SU-DHL-6 (cell line): ENCODE results near the gene EEIG2.

Experiments
- H2AFZ ChIP-seq: fragments of 200-600 bp; sonication (generic); 2 replicates; pipeline ENCODE4 v1.6.1; 2014; ENCODE audit warnings: low read depth, mild to moderate bottlenecking, moderate library complexity, mixed read lengths, antibody characterized with exemption, low read length; ENCODE audit not compliant: severe bottlenecking
- H3F3A ChIP-seq: fragments of 200-600 bp; shearing (Covaris generic); 2 replicates; pipeline ENCODE4 v1.6.0; 2016; ENCODE audit warnings: antibody characterized with exemption, mild to moderate bottlenecking; ENCODE audit not compliant: insufficient read depth
- H3K27ac ChIP-seq: fragments of 200-600 bp; sonication (generic); 2 replicates; pipeline ENCODE4 v1.5.1; 2016; ENCODE audit warnings: low read depth, mild to moderate bottlenecking, low read length, moderate library complexity, mixed read lengths
- H3K27me3 ChIP-seq: fragments of 200-600 bp; sonication (generic), shearing (Covaris generic); 2 replicates; pipeline ENCODE4 v1.6.0; 2014; ENCODE audit warnings: mild to moderate bottlenecking, low read length
- H3K36me3 ChIP-seq: fragments of 200-600 bp; sonication (generic); 2 replicates; pipeline ENCODE4 v1.6.1; 2014; ENCODE audit warnings: mild to moderate bottlenecking, low read length, mixed read lengths
- H3K4me2 ChIP-seq: fragments of 300-600, 200-600 bp; shearing (Covaris generic), sonication (generic); 2 replicates; pipeline ENCODE4 v1.6.0; 2014; ENCODE audit warnings: low read length, low read depth, mild to moderate bottlenecking; ENCODE audit not compliant: poor library complexity, severe bottlenecking
- H3K4me3 ChIP-seq: fragments of 200-600 bp; sonication (generic); 2 replicates; pipeline ENCODE4 v1.5.1; 2014; ENCODE audit warnings: antibody characterized with exemption, low read length, mild to moderate bottlenecking, mixed read lengths; ENCODE audit not compliant: insufficient read depth, poor library complexity, severe bottlenecking
- H3K79me2 ChIP-seq: fragments of 200-600 bp; sonication (generic); 2 replicates; pipeline ENCODE4 v1.6.1; 2014; ENCODE audit warnings: mild to moderate bottlenecking, low read length, moderate library complexity; ENCODE audit not compliant: insufficient read depth
- H3K9ac ChIP-seq: fragments of 200-600 bp; sonication (generic); 2 replicates; pipeline ENCODE4 v1.7.0; 2014; ENCODE audit warnings: mild to moderate bottlenecking, low read length
- H3K9me2 ChIP-seq: fragments of 200-600 bp; sonication (generic); replicated peaks from 2 replicates; pipeline ENCODE4 v1.6.1; 2014; ENCODE audit warnings: low read length; ENCODE audit not compliant: insufficient read depth
- H3K9me3 ChIP-seq: fragments of 200-600 bp; sonication (generic); 2 replicates; pipeline ENCODE4 v1.6.1; 2014; ENCODE audit warnings: low read length, mixed read lengths; ENCODE audit not compliant: insufficient read depth
- H4K20me1 ChIP-seq: fragments of 200-600 bp; sonication (generic); 2 replicates; pipeline ENCODE4 v1.6.1; 2014; ENCODE audit warnings: low read depth, mild to moderate bottlenecking, antibody characterized with exemption, low read length, moderate library complexity, mixed read lengths
- EZH2phosphoT487 ChIP-seq: fragments of 200-600 bp; sonication (generic), shearing (Covaris generic); conservative IDR thresholded peaks from 2 replicates; pipeline ENCODE4 v1.6.1; 2018; ENCODE audit warnings: mild to moderate bottlenecking, antibody characterized with exemption, low read length, moderate library complexity, mixed read lengths
- TF ChIP-seq, protein P1 (sequence below): fragments of 200-600 bp; sonication (generic); IDR thresholded peaks from one replicate; pipeline ENCODE4 v1.5.1; 2017; ENCODE audit warnings: antibody characterized with exemption, mild to moderate bottlenecking, low read length, moderate library complexity; ENCODE audit not compliant: insufficient read depth, poor library complexity, severe bottlenecking

Gene EEIG2

DNA sequence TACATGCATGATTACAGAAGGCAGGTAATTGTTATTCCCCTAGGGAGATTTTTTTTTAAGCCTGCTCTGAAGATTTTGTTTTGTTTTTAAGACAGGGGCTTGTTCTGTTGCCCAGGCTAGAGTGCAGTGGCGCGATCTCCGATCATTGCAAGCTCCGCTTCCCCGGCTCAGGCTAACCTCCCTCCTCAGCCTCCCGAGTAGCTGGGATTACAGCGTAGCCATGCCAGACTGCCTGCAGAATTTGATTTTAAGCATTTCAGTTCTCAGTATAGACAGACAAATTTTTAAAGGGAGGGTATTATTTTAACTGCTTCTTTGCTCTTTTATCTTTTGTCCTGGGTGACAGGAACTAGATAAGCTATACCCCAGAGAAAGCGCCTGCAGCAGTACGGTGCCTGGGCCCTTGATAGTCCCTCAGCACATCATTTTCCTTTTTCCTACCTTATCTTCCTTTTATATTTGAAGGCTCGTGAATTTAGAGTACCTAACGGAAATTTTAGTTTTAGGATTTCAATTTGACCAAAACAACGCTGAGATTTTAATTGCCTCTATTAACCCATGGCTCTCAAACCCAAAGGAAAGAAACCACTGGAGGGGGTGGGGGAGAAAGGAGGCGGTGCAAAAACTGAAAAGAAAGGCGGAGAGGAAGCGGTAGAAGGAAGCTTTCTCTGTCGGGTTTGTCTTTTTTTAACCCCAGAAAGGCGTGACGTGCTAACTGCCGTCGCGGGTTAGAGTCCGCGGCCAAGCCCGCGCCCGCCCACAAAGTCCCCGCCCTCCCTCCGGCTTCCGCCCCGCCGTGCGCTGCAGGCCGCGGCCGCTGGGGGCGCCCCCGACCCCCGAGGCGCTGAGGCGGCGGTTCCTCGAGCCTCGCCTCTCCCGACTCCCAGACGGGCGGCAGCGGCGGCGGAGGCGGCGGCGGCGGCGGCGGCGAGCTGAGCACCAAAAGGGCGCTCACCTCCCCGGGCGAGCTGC lies at the start of gene EEIG2:
EEIG2 (plus strand) TSS at position 886 of the 972 bp plus-strand sequence. CDS start 329 bp downstream, outside the sequence.
- no peak for TF ChIP-seq EZH2phosphoT487
- TF ChIP-seq, protein P1, sequence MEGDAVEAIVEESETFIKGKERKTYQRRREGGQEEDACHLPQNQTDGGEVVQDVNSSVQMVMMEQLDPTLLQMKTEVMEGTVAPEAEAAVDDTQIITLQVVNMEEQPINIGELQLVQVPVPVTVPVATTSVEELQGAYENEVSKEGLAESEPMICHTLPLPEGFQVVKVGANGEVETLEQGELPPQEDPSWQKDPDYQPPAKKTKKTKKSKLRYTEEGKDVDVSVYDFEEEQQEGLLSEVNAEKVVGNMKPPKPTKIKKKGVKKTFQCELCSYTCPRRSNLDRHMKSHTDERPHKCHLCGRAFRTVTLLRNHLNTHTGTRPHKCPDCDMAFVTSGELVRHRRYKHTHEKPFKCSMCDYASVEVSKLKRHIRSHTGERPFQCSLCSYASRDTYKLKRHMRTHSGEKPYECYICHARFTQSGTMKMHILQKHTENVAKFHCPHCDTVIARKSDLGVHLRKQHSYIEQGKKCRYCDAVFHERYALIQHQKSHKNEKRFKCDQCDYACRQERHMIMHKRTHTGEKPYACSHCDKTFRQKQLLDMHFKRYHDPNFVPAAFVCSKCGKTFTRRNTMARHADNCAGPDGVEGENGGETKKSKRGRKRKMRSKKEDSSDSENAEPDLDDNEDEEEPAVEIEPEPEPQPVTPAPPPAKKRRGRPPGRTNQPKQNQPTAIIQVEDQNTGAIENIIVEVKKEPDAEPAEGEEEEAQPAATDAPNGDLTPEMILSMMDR: peak; percentile 50
- Histone ChIP-seq H3K36me3 (no peaks in the 10 kb centered on the region), H3F3A (peaks cover 11% of the 10 kb centered on the region), H3K27me3 (no peaks in the 10 kb centered on the region), H3K4me2 (peak within 1 kb of the TSS; percentile 99), H3K9ac (peak within 1 kb of the TSS; percentile 59), H3K9me3 (no peaks in the 10 kb centered on the region), H3K79me2 (no peaks in the 10 kb centered on the region), H3K4me3 (peak within 1 kb of the TSS; percentile 66), H2AFZ (peak within 1 kb of the TSS; percentile 87), H3K27ac (peak within 1 kb of the TSS; percentile 48), H3K9me2 (no peaks in the 10 kb centered on the region), H4K20me1 (no peaks in the 10 kb centered on the region)

DNA sequence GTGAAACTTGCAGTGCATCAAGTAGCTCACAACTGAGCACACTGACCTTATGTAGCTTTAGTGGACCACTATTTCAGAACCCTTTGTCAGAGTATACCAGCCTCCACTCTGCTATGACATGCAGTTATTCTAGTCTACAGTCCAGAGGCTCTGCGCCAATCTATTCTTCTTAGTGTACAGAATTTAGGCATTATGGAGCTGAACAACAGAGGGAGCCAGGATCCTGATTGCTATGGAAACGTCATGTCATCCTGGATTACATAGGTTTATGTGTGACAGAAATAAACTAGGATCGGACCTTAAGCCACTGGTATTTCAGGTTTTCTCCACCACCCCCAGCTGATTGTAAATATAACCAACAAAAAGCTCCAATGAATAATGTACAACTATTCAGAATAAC lies 48.1 kb upstream of the EEIG2 start:
- H3K27ac ChIP-seq: no peak overlapping the region
- H3K79me2 ChIP-seq: no peaks in the 10 kb centered on the region
- TF ChIP-seq, protein P1: no peak
- no peak for TF ChIP-seq EZH2phosphoT487
- no peak overlapping the region for H2AFZ ChIP-seq
- H3K36me3 ChIP-seq: no peaks in the 10 kb centered on the region
- no peaks in the 10 kb centered on the region for H3K27me3 ChIP-seq
- no peaks in the 10 kb centered on the region for H3K9me3 ChIP-seq
- no peaks in the 10 kb centered on the region for H4K20me1 ChIP-seq
- no peaks in the 10 kb centered on the region for H3F3A ChIP-seq
- H3K9me2 ChIP-seq: no peaks in the 10 kb centered on the region
- no peak overlapping the region for H3K9ac ChIP-seq
- H3K4me2 ChIP-seq: no peak overlapping the region
- H3K4me3 ChIP-seq: no peak overlapping the region

GRCh38 chr1:108512239-108513043 lies 47.5 kb upstream of the EEIG2 start:
- H3K4me3 ChIP-seq: no peak overlapping the region
- no peak overlapping the region for H2AFZ ChIP-seq

More at GRCh38 chr1:108512239-108513043, 47.5 kb upstream of the EEIG2 start:
- Histone ChIP-seq H3K4me2 (no peak overlapping the region), H3K36me3 (no peaks in the 10 kb centered on the region), H4K20me1 (no peaks in the 10 kb centered on the region), H3K9ac (no peak overlapping the region), H3K9me3 (no peaks in the 10 kb centered on the region), H3K79me2 (no peaks in the 10 kb centered on the region), H3F3A (no peaks in the 10 kb centered on the region), H3K27ac (no peak overlapping the region), H3K27me3 (no peaks in the 10 kb centered on the region), H3K9me2 (no peaks in the 10 kb centered on the region)
- TF ChIP-seq EZH2phosphoT487: no peak
- TF ChIP-seq, protein P1: peak; percentile 61
